WI38 (cell line): ENCODE results near the gene TRERF1.

Experiments
- H3K4me3 ChIP-seq: 2 replicates; pipeline ENCODE4 v1.5.1; 2011; ENCODE audit warnings: low read depth, mild to moderate bottlenecking, control low read depth, low read length
- CTCF ChIP-seq: IDR thresholded peaks from 2 replicates; pipeline ENCODE4 v1.5.1; 2012; ENCODE audit warnings: low read depth, mild to moderate bottlenecking, control low read depth, low read length

Gene TRERF1

GRCh38 chr6:42383421-42384205 is 68.1 kb downstream of the TRERF1 start:
- no peak for TF ChIP-seq CTCF

DNA sequence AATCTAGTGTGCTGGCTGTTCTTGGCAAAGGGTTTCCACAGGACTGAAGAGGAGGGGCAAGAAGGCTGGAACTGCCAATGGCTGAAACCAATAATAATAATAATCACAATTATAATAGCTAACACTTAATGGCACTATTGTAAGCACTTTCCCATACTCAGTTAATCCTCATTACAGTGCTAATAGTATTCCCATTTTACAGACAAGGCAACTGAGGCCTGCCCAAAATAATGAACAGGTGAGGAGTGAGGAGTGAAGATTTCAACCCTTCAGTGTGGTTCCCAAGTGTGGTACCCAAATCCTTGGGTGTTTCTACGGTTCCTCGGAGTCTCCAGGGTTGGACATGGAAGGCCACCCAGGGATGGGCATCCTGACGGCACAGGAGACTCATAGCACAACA is 69.9 kb downstream of the TRERF1 start:
- H3K4me3 ChIP-seq, result no peak overlapping the region
- TF ChIP-seq CTCF, result no peak

More at GRCh38 chr6:42383421-42384205, 68.1 kb downstream of the TRERF1 start:
- H3K4me3 ChIP-seq, result no peak overlapping the region

- H3K4me3 ChIP-seq, result no peak overlapping the region
- TF ChIP-seq CTCF, result no peak
These were observed 71.3 kb downstream of the TRERF1 start for GRCh38 chr6:42380228-42380979.

DNA sequence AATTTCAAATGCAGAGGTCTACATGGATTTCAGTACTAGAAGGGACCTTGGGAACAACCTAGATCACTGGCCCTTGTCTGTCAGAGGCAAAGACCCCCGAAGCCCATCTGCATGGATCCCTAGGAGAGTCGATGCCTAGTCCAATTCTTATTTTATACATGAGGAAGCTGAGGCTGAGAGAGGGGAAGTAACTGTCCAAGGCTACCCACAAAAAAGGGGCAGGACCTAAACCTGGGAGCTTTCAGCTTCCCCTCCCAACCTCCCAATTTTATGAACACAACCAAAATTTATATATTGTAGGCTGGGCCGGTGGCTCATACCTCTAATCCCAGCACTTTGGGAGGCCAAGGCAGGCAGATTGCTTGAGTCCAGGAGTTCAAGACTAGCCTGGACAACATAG is 73.2 kb downstream of the TRERF1 start:
- H3K4me3 ChIP-seq, result no peak overlapping the region
- TF ChIP-seq CTCF, result no peak

GRCh38 chr6:42378125-42378524 is 73.6 kb downstream of the TRERF1 start:
- H3K4me3 ChIP-seq, result no peak overlapping the region
- no peak for TF ChIP-seq CTCF

- TF ChIP-seq CTCF, result no peak
- no peak overlapping the region for H3K4me3 ChIP-seq
These were observed 76.6 kb downstream of the TRERF1 start for GRCh38 chr6:42375007-42375635.
